HepG2 (cell line): Measurements from ENCODE around the gene GFRA1. TPM values are rescaled to one million over a fixed set of nuclear protein-coding genes. Genes with fewer than 3 reads are reported as not detected.
A peak's percentile ranks its signal among the peaks of the same experiment; 100 is the strongest.

Experiments
- ATAC-seq: fragments of 200-7000 bp; cut with Tn5 transposase; 3 replicates; pipeline ENCODE4 v1.9.1; 2020; ENCODE audit warnings: mild to moderate bottlenecking, moderate library complexity
- BruUV-seq: library from RNA; stranded (reverse); fragments of 400-500 nt; replicated peaks from 2 replicates; lab custom pipeline; 2021; lab: Mats Ljungman, UMichigan
- CTCF ChIA-PET: fragments of 300-600 bp; formaldehyde crosslinking; extraction: SDS; loops from one replicate; lab custom pipeline; 2021; ENCODE audit warnings: low total read pairs, inconsistent platforms, low intra/inter-chr PET ratio; lab: Yijun Ruan, JAX
- POLR2A ChIA-PET: fragments of 350-600 bp; sonication (Branson Sonifier 250); formaldehyde crosslinking; loops from one replicate; lab custom pipeline; 2020; ENCODE audit warnings: antibody characterized with exemption, inconsistent platforms; lab: Yijun Ruan, JAX
- DNase-seq: peaks from one replicate; pipeline ENCODE4 v3.0.0-alpha.2; 2015; ENCODE audit warnings: low spot score
- FAIRE-seq: peaks from 3 replicates; lab custom pipeline; 2011; peaks lifted over from hg19 to GRCh38; lab: Jason Lieb, UNC
- H2AFZ ChIP-seq: one replicate; pipeline ENCODE4 v1.6.1; 2011; ENCODE audit warnings: low read length, inconsistent platforms
- H3K27ac ChIP-seq: fragments of 300-600 bp; 3 replicates; pipeline ENCODE4 v1.8.0; 2011; ENCODE audit warnings: mixed run types, mild to moderate bottlenecking, mixed read lengths, low read length, inconsistent platforms; ENCODE audit not compliant: insufficient read depth; ENCODE audit errors: extremely low read length
- H3K27me3 ChIP-seq, 2 experiments: fragments of 200-600 bp in 1 of 2; 2 replicates in 1 of 2; 3 replicates in 1 of 2; pipeline versions ENCODE4 v1.6.0 to v1.8.0; 2011; ENCODE audit warnings: low read length in 2 of 2, mild to moderate bottlenecking in 2 of 2, moderate library complexity in 2 of 2, inconsistent platforms in 1 of 2; ENCODE audit not compliant: insufficient read depth in 2 of 2, control insufficient read depth in 1 of 2
- H3K36me3 ChIP-seq, 2 experiments: fragments of 200-600 bp in 1 of 2; replicated peaks in 1 of 2; 2 replicates in 1 of 2; 3 replicates in 1 of 2; pipeline versions ENCODE4 v1.5.1 to v1.8.0; 2011; ENCODE audit warnings: low read length in 2 of 2, inconsistent platforms in 1 of 2; ENCODE audit not compliant: insufficient read depth in 2 of 2, control insufficient read depth in 1 of 2
- H3K4me1 ChIP-seq: 2 replicates; pipeline ENCODE4 v1.5.1; 2012; ENCODE audit warnings: low read length, inconsistent platforms; ENCODE audit not compliant: insufficient read depth
- H3K4me2 ChIP-seq: 2 replicates; pipeline ENCODE4 v1.6.0; 2011; ENCODE audit warnings: low read depth, low read length, inconsistent platforms
- H3K4me3 ChIP-seq, 3 experiments: fragments of 200-600 bp in 1 of 3; sonication (generic), shearing (Covaris generic) in 1 of 3; replicated peaks in 1 of 3; 2 replicates each; pipeline ENCODE4 v1.5.1; 2011 to 2016; ENCODE audit warnings: low read length in 3 of 3, inconsistent platforms in 2 of 3, low read depth in 2 of 3, mild to moderate bottlenecking in 2 of 3, control low read depth in 1 of 3, mixed read lengths in 1 of 3; ENCODE audit not compliant: insufficient read depth in 1 of 3
- H3K79me2 ChIP-seq: one replicate; pipeline ENCODE4 v1.6.1; 2011; ENCODE audit warnings: low read length, inconsistent platforms; ENCODE audit not compliant: insufficient read depth
- H3K9ac ChIP-seq: 2 replicates; pipeline ENCODE4 v1.6.0; 2011; ENCODE audit warnings: mild to moderate bottlenecking, low read depth, low read length, inconsistent platforms; ENCODE audit not compliant: insufficient read depth
- H3K9me3 ChIP-seq: 2 replicates; pipeline ENCODE4 v1.5.1; 2012; ENCODE audit warnings: mild to moderate bottlenecking, low read length
- H4K20me1 ChIP-seq: 2 replicates; pipeline ENCODE4 v1.6.0; 2011; ENCODE audit warnings: inconsistent platforms, mild to moderate bottlenecking, low read length, moderate library complexity; ENCODE audit not compliant: insufficient read depth
- CEBPB ChIP-seq: IDR thresholded peaks from 2 replicates; pipeline ENCODE4 v1.6.1; 2011; ENCODE audit warnings: low read depth, low read length, improper control_type of control experiment, borderline replicate concordance
- CREB1 ChIP-seq, 2 experiments: fragments of 450-650 bp in 1 of 2; IDR thresholded peaks; 2 replicates each; pipeline ENCODE4 v1.6.1; 2016 to 2017; ENCODE audit warnings: control low read depth in 1 of 2, mild to moderate bottlenecking in 1 of 2, missing compliant biosample characterization in 1 of 2, missing genetic modification characterization in 1 of 2
- ETS1 ChIP-seq: sonication (generic); formaldehyde crosslinking; IDR thresholded peaks from 2 replicates; pipeline ENCODE4 v1.4.0; 2020; ENCODE audit warnings: missing genetic modification reagents
- FIP1L1 ChIP-seq: fragments of 200-400 bp; formaldehyde crosslinking; IDR thresholded peaks from 2 replicates; pipeline ENCODE4 v1.6.1; 2018; ENCODE audit warnings: low read depth, mild to moderate bottlenecking, low read length, moderate library complexity, borderline replicate concordance; ENCODE audit not compliant: insufficient read depth
- FOXM1 ChIP-seq: sonication (generic); formaldehyde crosslinking; IDR thresholded peaks from 2 replicates; pipeline ENCODE4 v1.5.0; 2020; ENCODE audit warnings: missing genetic modification reagents
- IRF1 ChIP-seq: sonication (generic); formaldehyde crosslinking; IDR thresholded peaks from 2 replicates; pipeline ENCODE4 v1.4.0; 2020; ENCODE audit warnings: low read depth, mild to moderate bottlenecking, missing genetic modification reagents
- MAX ChIP-seq: IDR thresholded peaks from 2 replicates; pipeline ENCODE4 v1.6.1; 2012; ENCODE audit warnings: inconsistent platforms
- MXD1 ChIP-seq: sonication (generic); formaldehyde crosslinking; IDR thresholded peaks from 2 replicates; pipeline ENCODE4 v1.4.0; 2020; ENCODE audit warnings: mild to moderate bottlenecking, missing genetic modification reagents
- SNAI1 ChIP-seq: sonication (generic); formaldehyde crosslinking; IDR thresholded peaks from 2 replicates; pipeline ENCODE4 v1.5.0; 2020; ENCODE audit warnings: mild to moderate bottlenecking, missing genetic modification reagents, borderline replicate concordance
- SP4 ChIP-seq: sonication (generic); formaldehyde crosslinking; IDR thresholded peaks from 2 replicates; pipeline ENCODE4 v1.8.1; 2023; ENCODE audit warnings: mild to moderate bottlenecking, missing genetic modification reagents
- TEF ChIP-seq: sonication (generic); formaldehyde crosslinking; IDR thresholded peaks from 2 replicates; pipeline ENCODE4 v1.5.0; 2020; ENCODE audit warnings: missing genetic modification reagents
- TFAP4 ChIP-seq: sonication (generic); IDR thresholded peaks from 2 replicates; pipeline ENCODE4 v1.6.1; 2016; ENCODE audit warnings: low read depth, borderline replicate concordance
- XBP1 ChIP-seq: sonication (generic); formaldehyde crosslinking; IDR thresholded peaks from 2 replicates; pipeline ENCODE4 v1.5.0; 2020; ENCODE audit warnings: missing genetic modification reagents
- ZNF18 ChIP-seq: sonication (generic); formaldehyde crosslinking; IDR thresholded peaks from 2 replicates; pipeline ENCODE4 v1.8.0; 2022; ENCODE audit warnings: mild to moderate bottlenecking, missing genetic modification reagents; ENCODE audit not compliant: insufficient replicate concordance
- ZNF331 ChIP-seq: sonication (generic); formaldehyde crosslinking; IDR thresholded peaks from 2 replicates; pipeline ENCODE4 v1.4.0; 2020; ENCODE audit warnings: missing genetic modification reagents
- ZNF543 ChIP-seq: sonication (generic); formaldehyde crosslinking; IDR thresholded peaks from 2 replicates; pipeline ENCODE4 v1.4.0; 2020; ENCODE audit warnings: mild to moderate bottlenecking, missing genetic modification reagents
- WGBS: methylation state at CpG from one replicate; pipeline ENCODE4 v1.1.6; 2017; ENCODE audit warnings: low lambda C conversion rate; 5-methylcytosine and 5-hydroxymethylcytosine counted together
- in situ Hi-C: cut with HindIII; loops from 2 replicates; pipeline ENCODE4 v1.10.0; 2017; ENCODE audit warnings: low pct_unique_long_range_greater_than_20kb; ENCODE audit not compliant: extremely low pct_ligation_motif_present
- intact Hi-C: fragments of 100-400 bp; cut with micrococcal nuclease; formaldehyde crosslinking; loops from one replicate; pipeline ENCODE4 v1.10.0; 2022; ENCODE audit not compliant: unreplicated experiment
- polyA plus RNA-seq, 8 experiments: library from polyadenylated mRNA; depleted of rRNA in 3 of 8; stranded (reverse) in 7 of 8; unstranded in 1 of 8; fragments of >200 nt; fragmentation: Illumina TruSeq in 4 of 8; extraction: Trizol in 4 of 8; gene quantifications; 2 replicates each; pipeline versions ENCODE4 v1.2.1 to v1.2.3, GENCODE V29; 2011 to 2016; ENCODE audit warnings: low read depth in 4 of 8, missing spikeins in 1 of 8, mixed read lengths in 1 of 8; ENCODE audit not compliant: insufficient read depth in 1 of 8
- total RNA-seq, 5 experiments: library from RNA; depleted of rRNA; stranded (reverse); fragments of >200 nt; fragmentation: Illumina TruSeq; extraction: Trizol; gene quantifications; 2 replicates each; pipeline ENCODE4 v1.2.3, GENCODE V29; 2016; ENCODE audit warnings: low read depth in 1 of 5

The GFRA1 gene
- total and polyA plus RNA-seq, 2 of the 13 experiments (the other 11 are each of a cell fraction or from before 2014, with no cell fraction given) = not detected

- ChIA-PET POLR2A (no interaction called here), CTCF (no interaction called here)
- Histone ChIP-seq H3K4me3 (no peak overlapping the region), H4K20me1 (no peaks in the 10 kb centered on the region), H3K4me1 (no peaks in the 10 kb centered on the region), H3K9ac (no peak overlapping the region), H3K79me2 (no peaks in the 10 kb centered on the region), H2AFZ (no peak overlapping the region), H3K36me3 (no peaks in the 10 kb centered on the region), H3K9me3 (no peaks in the 10 kb centered on the region), H3K27ac (no peak overlapping the region), H3K27me3 (0 out of 5 replicates have a peak, but pooled peaks cover 0 to 3% of the 10 kb centered on the region in 2 experiments), H3K4me2 (no peak overlapping the region)
- WGBS = 2% methylated on average over 3 of the region's 3 CpGs
- in situ Hi-C loops (no loop called here), intact Hi-C loops (no loop called here)
- FAIRE-seq (peak; percentile 55), ATAC-seq (peak; percentile 69), DNase-seq (peak; percentile 2)
- no TSS peak for BruUV-seq
- TF ChIP-seq ZNF18 (CRISPR knock-in tag) = no peak
- TF ChIP-seq SNAI1 (CRISPR knock-in tag) = no peak
- no peak for TF ChIP-seq XBP1 (CRISPR knock-in tag)
- TF ChIP-seq IRF1 (CRISPR knock-in tag) = no peak
- TF ChIP-seq FOXM1 (CRISPR knock-in tag) = no peak
- TF ChIP-seq CEBPB = peak; percentile 22; the same call in 1 of the 2 replicates
- no peak for TF ChIP-seq MXD1 (CRISPR knock-in tag)
- no peak for TF ChIP-seq ZNF543 (CRISPR knock-in tag)
- TF ChIP-seq MAX = no peak
- no peak for TF ChIP-seq CREB1 (IDR thresholded peaks at IDR 0.05)
- no peak for TF ChIP-seq CREB1 (CRISPR knock-in tag; IDR thresholded peaks at IDR 0.05)
- no peak for TF ChIP-seq ETS1 (CRISPR knock-in tag)
- no peak for TF ChIP-seq SP4
- peak; percentile 71; the same call in 1 of the 2 replicates for TF ChIP-seq ZNF331 (CRISPR knock-in tag)
- peak; percentile 49; the same call in 1 of the 2 replicates for TF ChIP-seq TFAP4
- no peak for TF ChIP-seq TEF (CRISPR knock-in tag)
- no peak for TF ChIP-seq FIP1L1
Measured at GRCh38 chr10:116216676-116217075, 56.3 kb downstream of the GFRA1 start.
